CD14-positive monocyte (primary cell): ENCODE data around the gene SETD1B. TPM values are rescaled to one million over a fixed set of nuclear protein-coding genes. Genes with fewer than 3 reads are reported as not detected.

Experiments used
- DNase-seq, 3 donors: peaks; one replicate each; pipeline ENCODE4 v3.0.0-alpha.2; 2011 to 2022
- H2AFZ ChIP-seq: 2 replicates; pipeline ENCODE4 v1.6.0; 2012; ENCODE audit warnings: mild to moderate bottlenecking, low read depth, low read length, inconsistent platforms; ENCODE audit not compliant: insufficient read depth, poor library complexity, severe bottlenecking
- H3K27ac ChIP-seq, 2 donors: 1 replicate in 1 of 2; 2 replicates in 1 of 2; pipeline ENCODE4 v1.5.1; 2012 to 2013; ENCODE audit warnings: low read length in 2 of 2, control low read depth in 1 of 2, inconsistent platforms in 1 of 2, low read depth in 1 of 2, mild to moderate bottlenecking in 1 of 2
- H3K27me3 ChIP-seq, 2 donors: one replicate each; pipeline versions ENCODE4 v1.6.0 to v1.6.1; 2011 to 2013; ENCODE audit warnings: low read length in 2 of 2; ENCODE audit not compliant: control insufficient read depth in 2 of 2, insufficient read depth in 2 of 2
- H3K36me3 ChIP-seq, 2 donors: replicated peaks in 1 of 2; 1 replicate in 1 of 2; 2 replicates in 1 of 2; pipeline versions ENCODE4 v1.5.1 to v1.6.1; 2012 to 2013; ENCODE audit warnings: low read length in 2 of 2, control low read depth in 1 of 2, inconsistent platforms in 1 of 2, mild to moderate bottlenecking in 1 of 2; ENCODE audit not compliant: insufficient read depth in 2 of 2, control insufficient read depth in 1 of 2
- H3K4me1 ChIP-seq, 2 donors: 1 replicate in 1 of 2; 2 replicates in 1 of 2; pipeline versions ENCODE4 v1.5.1 to v1.6.1; 2012 to 2013; ENCODE audit warnings: low read length in 2 of 2, control low read depth in 1 of 2, inconsistent platforms in 1 of 2, mild to moderate bottlenecking in 1 of 2, moderate library complexity in 1 of 2; ENCODE audit not compliant: insufficient read depth in 2 of 2, control insufficient read depth in 1 of 2
- H3K4me2 ChIP-seq: replicated peaks from 2 replicates; pipeline ENCODE3; 2012; ENCODE audit warnings: low read length, moderate library complexity, mild to moderate bottlenecking; ENCODE audit not compliant: poor library complexity, severe bottlenecking; ENCODE audit errors: extremely low read depth
- H3K4me3 ChIP-seq, 3 experiments: fragments of 200-600 bp in 1 of 3; sonication (generic) in 1 of 3; replicated peaks in 1 of 3; 1 replicate in 2 of 3; 2 replicates in 1 of 3; pipeline ENCODE4 v1.5.1; 2011 to 2013; ENCODE audit warnings: low read length in 3 of 3, mild to moderate bottlenecking in 3 of 3, control low read depth in 2 of 3, low read depth in 2 of 3, inconsistent platforms in 1 of 3, moderate library complexity in 1 of 3
- H3K79me2 ChIP-seq: 2 replicates; pipeline ENCODE4 v1.6.0; 2012; ENCODE audit warnings: mild to moderate bottlenecking, control low read depth, inconsistent platforms, low read length, moderate library complexity; ENCODE audit not compliant: insufficient read depth
- H3K9ac ChIP-seq: 2 replicates; pipeline ENCODE4 v1.6.0; 2017; ENCODE audit warnings: low read length, mild to moderate bottlenecking; ENCODE audit not compliant: insufficient read depth, poor library complexity, severe bottlenecking
- H3K9me3 ChIP-seq, 2 donors: replicated peaks in 1 of 2; 1 replicate in 1 of 2; 2 replicates in 1 of 2; pipeline versions ENCODE4 v1.5.1 to v1.6.1; 2012 to 2013; ENCODE audit warnings: low read length in 2 of 2, control low read depth in 1 of 2; ENCODE audit not compliant: control insufficient read depth in 1 of 2, insufficient read depth in 1 of 2
- H4K20me1 ChIP-seq: 2 replicates; pipeline ENCODE4 v1.6.0; 2012; ENCODE audit warnings: mild to moderate bottlenecking, low read length, control low read depth, moderate library complexity; ENCODE audit not compliant: insufficient read depth
- H3K27ac Mint-ChIP-seq, 7 donors: one replicate each; pipeline ENCODE4 v1.8.0; 2020; ENCODE audit warnings: mild to moderate bottlenecking in 7 of 7, mixed read lengths in 7 of 7, moderate library complexity in 6 of 7, inconsistent platforms in 2 of 7
- H3K27me3 Mint-ChIP-seq, 3 donors: one replicate each; pipeline ENCODE4 v1.8.0; 2021 to 2022; ENCODE audit warnings: low read depth in 3 of 3, mild to moderate bottlenecking in 3 of 3, mixed read lengths in 3 of 3, moderate library complexity in 3 of 3, inconsistent platforms in 1 of 3
- H3K36me3 Mint-ChIP-seq, 2 donors: one replicate each; pipeline ENCODE4 v1.8.0; 2020; ENCODE audit warnings: mixed read lengths in 2 of 2, inconsistent platforms in 1 of 2, mild to moderate bottlenecking in 1 of 2
- H3K4me1 Mint-ChIP-seq: one replicate; pipeline ENCODE4 v1.8.0; 2020; ENCODE audit warnings: mild to moderate bottlenecking, mixed read lengths
- H3K4me3 Mint-ChIP-seq, 2 donors: one replicate each; pipeline ENCODE4 v1.8.0; 2020; ENCODE audit warnings: mild to moderate bottlenecking in 2 of 2, mixed read lengths in 2 of 2, moderate library complexity in 1 of 2
- H3K9me3 Mint-ChIP-seq, 7 donors: one replicate each; pipeline ENCODE4 v1.8.0; 2020 to 2022; ENCODE audit warnings: mixed read lengths in 7 of 7, mild to moderate bottlenecking in 6 of 7, moderate library complexity in 6 of 7, inconsistent platforms in 2 of 7
- CTCF ChIP-seq: fragments of 200-600 bp; IDR thresholded peaks from one replicate; pipeline ENCODE4 v1.8.0; 2022; ENCODE audit warnings: antibody characterized with exemption, mild to moderate bottlenecking
- WGBS: methylation state at CpG from one replicate; pipeline ENCODE4 v1.1.5; 2013; ENCODE audit warnings: missing lambda C conversion rate; ENCODE audit not compliant: insufficient coverage; 5-methylcytosine and 5-hydroxymethylcytosine counted together
- intact Hi-C, 2 donors: fragments of 100-400 bp; cut with micrococcal nuclease; formaldehyde crosslinking; loops; one replicate each; pipeline versions ENCODE4 v1.15.0 to v1.15.1; 2023
- polyA plus RNA-seq, 3 donors: library from polyadenylated mRNA; depleted of rRNA in 1 of 3; unstranded in 2 of 3; stranded (reverse) in 1 of 3; fragments of 300-500 nt in 2 of 3; fragments of >200 nt in 1 of 3; fragmentation: Illumina TruSeq in 2 of 3; gene quantifications; 1 replicate in 2 of 3; 2 replicates in 1 of 3; pipeline ENCODE4 v1.2.3, GENCODE V29; 2012 to 2021

The SETD1B gene
- polyA plus RNA-seq, 3 donors: 0.28 to 9.0 (median 0.60) TPM

GRCh38 chr12:121857322-121858246 lies 53.8 kb downstream of the SETD1B start:
- Mint-ChIP-seq H3K4me1 (peaks cover 24% of the 10 kb centered on the region), H3K36me3 (peaks cover 1 to 3% of the 10 kb centered on the region in 2 donors), H3K27me3 (peaks cover 6% of the 10 kb centered on the region in 3 donors), H3K4me3 (no peak overlapping the region), H3K9me3 (peaks cover 0 to 2% (median 0%) of the 10 kb centered on the region in 7 donors), H3K27ac (peak overlapping the region in 2 of 7 donors; percentile 25 to 50)
- no peak overlapping the region for H3K4me3 ChIP-seq
- H3K27ac ChIP-seq: no peak overlapping the region
- H3K79me2 ChIP-seq: no peaks in the 10 kb centered on the region
- no peaks in the 10 kb centered on the region for H4K20me1 ChIP-seq
- intact Hi-C loops: no loop called here
- WGBS: 92% methylated on average over 5 of the region's 11 CpGs
- no peak overlapping the region for H3K4me2 ChIP-seq
- TF ChIP-seq CTCF: no peak
- no peaks in the 10 kb centered on the region for H3K36me3 ChIP-seq
- peak in 1 of 3 donors; percentile 36 for DNase-seq
- H3K9ac ChIP-seq: no peak overlapping the region
- H3K9me3 ChIP-seq: no peaks in the 10 kb centered on the region
- no peaks in the 10 kb centered on the region for H3K27me3 ChIP-seq
- no peak overlapping the region for H2AFZ ChIP-seq
- H3K4me1 ChIP-seq: peaks cover 30 to 34% of the 10 kb centered on the region in 2 donors

GRCh38 chr12:121858318-121858661 lies 54.5 kb downstream of the SETD1B start:
- H3K9me3 Mint-ChIP-seq: peaks cover 0 to under 1% (median 0%) of the 10 kb centered on the region in 7 donors
- H3K27ac Mint-ChIP-seq: no peak overlapping the region
- H3K4me2 ChIP-seq: no peak overlapping the region

More at GRCh38 chr12:121858318-121858661, 54.5 kb downstream of the SETD1B start:
- H3K27ac ChIP-seq: no peak overlapping the region
- 100% methylated on average over 5 of the region's 10 CpGs for WGBS
- no peak for DNase-seq
- H3K9ac ChIP-seq: no peak overlapping the region
- no peak overlapping the region for H3K4me3 ChIP-seq
- H3K79me2 ChIP-seq: no peaks in the 10 kb centered on the region
- no peaks in the 10 kb centered on the region for H3K36me3 ChIP-seq
- Mint-ChIP-seq H3K4me3 (no peak overlapping the region), H3K4me1 (peaks cover 24% of the 10 kb centered on the region), H3K36me3 (peaks cover 1 to 3% of the 10 kb centered on the region in 2 donors), H3K27me3 (peaks cover 4 to 6% (median 5%) of the 10 kb centered on the region in 3 donors)
- no peak for TF ChIP-seq CTCF
- no peaks in the 10 kb centered on the region for H3K9me3 ChIP-seq
- no peak overlapping the region for H2AFZ ChIP-seq
- H3K4me1 ChIP-seq: peaks cover 30 to 34% of the 10 kb centered on the region in 2 donors
- intact Hi-C loops: no loop called here
- H3K27me3 ChIP-seq: no peaks in the 10 kb centered on the region
- H4K20me1 ChIP-seq: no peaks in the 10 kb centered on the region
